Activated CD4-positive, alpha-beta T cell treated with anti-CD3 and anti-CD28 coated beads for 4 hours (primary cell): ENCODE results near the gene ROS1.

ENCODE experiments used
- DNase-seq, 2 donors: peaks; one replicate each; pipeline ENCODE4 v3.0.0-alpha.2; 2020

ROS1 gene

GRCh38 chr6:117307655-117308054 lies 118.1 kb downstream of the ROS1 start:
- DNase-seq: no peak

GRCh38 chr6:117306227-117306790 lies 119.4 kb downstream of the ROS1 start:
- no peak for DNase-seq

- no peak for DNase-seq
Measured at GRCh38 chr6:117304446-117304845, 121.3 kb downstream of the ROS1 start.

GRCh38 chr6:117303323-117303722 lies 122.4 kb downstream of the ROS1 start:
- DNase-seq: no peak

- DNase-seq: no peak
Measured at GRCh38 chr6:117298941-117299340, 126.8 kb downstream of the ROS1 start.

- DNase-seq: no peak
Measured at GRCh38 chr6:117290173-117290846, 135.4 kb downstream of the ROS1 start.

GRCh38 chr6:117288083-117288715 lies 137.5 kb downstream of the ROS1 start:
- DNase-seq: no peak

GRCh38 chr6:117280922-117281321 lies 144.8 kb downstream of the ROS1 start:
- no peak for DNase-seq

GRCh38 chr6:117276778-117277316 lies 148.9 kb downstream of the ROS1 start:
- no peak for DNase-seq

- no peak for DNase-seq
Measured at GRCh38 chr6:117275711-117276110, 150.0 kb downstream of the ROS1 start.

- DNase-seq: no peak
Measured at GRCh38 chr6:117275205-117275604, 150.5 kb downstream of the ROS1 start.

- DNase-seq: no peak
Measured at GRCh38 chr6:117272891-117273290, 152.9 kb downstream of the ROS1 start.

GRCh38 chr6:117272032-117272866 lies 153.5 kb downstream of the ROS1 start:
- DNase-seq: no peak

GRCh38 chr6:117270843-117271507 lies 154.8 kb downstream of the ROS1 start:
- no peak for DNase-seq

- no peak for DNase-seq
Measured at GRCh38 chr6:117270055-117270842, 155.5 kb downstream of the ROS1 start.

- no peak for DNase-seq
Measured at GRCh38 chr6:117269638-117270054, 156.1 kb downstream of the ROS1 start.

GRCh38 chr6:117268924-117269323 lies 156.8 kb downstream of the ROS1 start:
- no peak for DNase-seq

- no peak for DNase-seq
Measured at GRCh38 chr6:117267766-117268534, 157.8 kb downstream of the ROS1 start.

- DNase-seq: no peak
Measured at GRCh38 chr6:117267054-117267347, 158.7 kb downstream of the ROS1 start.

GRCh38 chr6:117266257-117267053 lies 159.3 kb downstream of the ROS1 start:
- DNase-seq: no peak
